Measurements from ENCODE around the gene MRTFB.
A peak's percentile ranks its signal among the peaks of the same experiment; 100 is the strongest.
"Not testable (repeated sequence)": the region's sequence is repeated elsewhere in the genome, so short reads cannot be mapped to it uniquely, and the experiment has no call there.

MRTFB gene

DNA sequence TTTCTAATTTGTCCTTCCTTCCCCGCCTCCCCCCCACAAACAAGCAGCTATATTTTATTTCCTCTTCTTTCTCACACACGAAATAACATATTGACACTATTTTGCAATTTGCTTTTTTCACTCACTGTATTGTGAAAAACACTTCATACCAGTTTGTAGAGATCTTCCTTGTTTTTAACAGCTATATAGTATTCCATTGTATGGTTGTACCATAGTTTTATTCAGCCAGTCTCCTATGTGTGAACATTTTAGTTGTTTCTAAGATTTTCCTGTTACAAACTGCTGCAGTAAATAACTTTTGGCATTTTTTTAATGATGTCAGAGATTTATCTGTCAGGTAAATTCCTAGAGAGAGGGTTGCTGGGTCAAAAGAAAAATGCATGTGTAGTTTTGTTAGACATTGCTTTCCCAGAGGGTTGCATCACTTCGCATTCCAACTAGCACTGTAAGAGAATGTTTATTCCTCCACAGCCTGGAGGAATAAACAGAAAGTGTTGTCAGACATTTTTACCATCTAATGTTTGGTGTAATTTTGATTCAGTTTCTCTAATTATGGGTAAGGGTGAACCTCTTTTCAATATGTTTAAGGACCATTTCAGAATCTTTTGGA, 101.2 kb downstream of the MRTFB start:
- H3K4me3 ChIP-seq (ENCODE audit: extremely low read depth, insufficient read depth, low read length, poor library complexity, severe bottlenecking) = no peak overlapping the region
- no peaks in the 10 kb centered on the region for H3K36me3 ChIP-seq (ENCODE audit: control insufficient read depth, insufficient read depth, low read length)
- no peaks in the 10 kb centered on the region for H3K4me1 ChIP-seq (ENCODE audit: control insufficient read depth, insufficient read depth, low read length, poor library complexity, severe bottlenecking)
- H3K9me3 ChIP-seq (ENCODE audit: control insufficient read depth, low read length) = no peaks in the 10 kb centered on the region
- WGBS, 2 experiments (ENCODE audit: insufficient coverage in 2 of 2) = 73 to 81% methylated on average over 2 of the region's 3 CpGs
- no peak overlapping the region for H3K27ac ChIP-seq (ENCODE audit: low read depth, low read length, severe bottlenecking)

DNA sequence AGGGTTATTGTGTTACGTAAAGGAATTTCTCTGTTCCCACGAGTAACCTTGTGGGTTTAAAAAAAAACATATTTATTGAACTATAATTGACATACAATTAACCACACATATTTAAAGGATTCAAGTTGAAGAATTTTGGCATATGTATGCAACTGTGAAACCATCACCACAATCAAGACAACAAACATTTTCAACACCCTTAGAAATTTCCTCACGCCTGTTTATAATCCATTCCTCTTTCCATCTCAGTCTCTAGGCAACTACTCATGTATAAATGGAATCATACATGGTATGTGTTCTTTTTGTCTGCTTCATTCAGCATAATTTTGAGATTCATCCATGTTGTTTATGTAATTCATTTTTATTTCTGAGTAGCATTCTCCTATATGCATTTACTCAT, 104.0 kb downstream of the MRTFB start:
- H3K9me3 ChIP-seq (ENCODE audit: control insufficient read depth, low read length) = no peaks in the 10 kb centered on the region
- no peak overlapping the region for H3K4me3 ChIP-seq (ENCODE audit: extremely low read depth, insufficient read depth, low read length, poor library complexity, severe bottlenecking)
- no peaks in the 10 kb centered on the region for H3K36me3 ChIP-seq (ENCODE audit: control insufficient read depth, insufficient read depth, low read length)
- H3K27ac ChIP-seq (ENCODE audit: low read depth, low read length, severe bottlenecking) = no peak overlapping the region
- no peaks in the 10 kb centered on the region for H3K4me1 ChIP-seq (ENCODE audit: control insufficient read depth, insufficient read depth, low read length, poor library complexity, severe bottlenecking)
- WGBS, 2 experiments (ENCODE audit: insufficient coverage in 2 of 2) = no CpG with 5 or more reads among the region's 3 CpGs

DNA sequence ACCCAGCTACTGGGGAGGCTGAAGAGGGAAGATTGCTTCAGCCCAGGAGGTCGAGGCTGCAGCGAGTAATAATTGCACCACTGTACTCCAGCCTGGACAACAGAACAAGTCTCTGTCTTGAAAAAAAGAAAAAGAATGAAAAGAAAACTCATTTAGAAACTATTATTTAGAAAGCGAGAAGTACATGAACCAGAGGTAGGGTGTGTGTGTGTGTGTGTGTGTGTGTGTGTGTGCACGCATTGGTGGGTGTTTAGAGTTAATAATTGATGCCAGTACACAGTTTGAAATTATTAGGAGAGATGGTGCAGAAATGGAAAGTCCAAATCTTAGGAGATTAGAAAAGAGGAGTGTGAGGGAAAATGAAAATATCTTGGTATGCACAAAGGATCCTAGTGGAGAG, 106.6 kb downstream of the MRTFB start:
- Histone ChIP-seq H3K4me3 (ENCODE audit: extremely low read depth, insufficient read depth, low read length, poor library complexity, severe bottlenecking) (no peak overlapping the region), H3K4me1 (ENCODE audit: control insufficient read depth, insufficient read depth, low read length, poor library complexity, severe bottlenecking) (peaks cover 11% of the 10 kb centered on the region), H3K9me3 (ENCODE audit: control insufficient read depth, low read length) (no peaks in the 10 kb centered on the region), H3K36me3 (ENCODE audit: control insufficient read depth, insufficient read depth, low read length) (no peaks in the 10 kb centered on the region), H3K27ac (ENCODE audit: low read depth, low read length, severe bottlenecking) (no peak overlapping the region)
- 80 to 100% methylated on average over 1 to 3 of the region's 4 CpGs for WGBS, 2 experiments (ENCODE audit: insufficient coverage in 2 of 2)

DNA sequence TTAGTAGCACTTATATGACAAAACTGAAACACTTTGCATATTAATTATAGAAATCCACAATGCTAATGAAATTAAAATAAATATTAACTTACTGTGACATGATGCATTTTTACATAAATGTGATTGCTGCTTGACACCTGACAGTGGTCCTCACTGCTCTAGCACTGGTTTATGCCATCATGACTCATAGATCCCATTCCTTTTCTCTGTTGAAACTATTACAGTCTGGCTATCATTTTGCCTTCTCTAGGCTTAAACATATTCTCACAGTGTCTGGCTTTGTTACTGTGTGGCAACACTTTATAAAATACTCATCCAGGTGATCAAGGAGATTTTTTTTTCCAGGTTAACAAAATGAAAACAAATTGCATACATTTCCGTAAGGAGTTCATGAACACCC, 108.0 kb downstream of the MRTFB start:
- Histone ChIP-seq H3K4me1 (ENCODE audit: control insufficient read depth, insufficient read depth, low read length, poor library complexity, severe bottlenecking) (peaks cover 12% of the 10 kb centered on the region), H3K36me3 (ENCODE audit: control insufficient read depth, insufficient read depth, low read length) (no peaks in the 10 kb centered on the region), H3K4me3 (ENCODE audit: extremely low read depth, insufficient read depth, low read length, poor library complexity, severe bottlenecking) (no peak overlapping the region), H3K9me3 (ENCODE audit: control insufficient read depth, low read length) (no peaks in the 10 kb centered on the region), H3K27ac (ENCODE audit: low read depth, low read length, severe bottlenecking) (no peak overlapping the region)
- WGBS, 2 experiments (ENCODE audit: insufficient coverage in 2 of 2) = 100% methylated on average over 1 of the region's 1 CpG

DNA sequence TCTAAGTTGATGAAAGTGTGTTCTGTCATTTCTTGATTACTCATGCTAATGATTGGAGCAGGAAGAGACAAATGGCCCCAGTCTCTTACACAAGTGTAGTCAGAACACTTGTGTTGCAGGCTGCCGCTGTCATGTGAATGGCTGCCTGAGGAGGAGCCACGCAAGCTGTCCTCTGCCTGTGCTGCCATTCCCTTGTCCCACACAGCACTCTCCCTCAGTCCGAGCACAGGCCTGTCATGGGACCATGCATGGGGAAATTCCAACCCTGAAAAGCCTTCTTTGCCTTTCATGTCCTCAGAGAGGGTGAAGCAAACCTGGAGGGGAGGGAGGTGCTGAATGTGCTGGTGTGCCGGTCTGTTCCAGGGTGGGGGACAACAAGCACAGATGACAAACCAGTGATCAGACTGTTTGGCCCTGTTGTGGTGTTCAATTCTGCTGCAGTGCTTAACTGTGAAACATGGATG, 109.4 kb downstream of the MRTFB start:
- Histone ChIP-seq H3K36me3 (ENCODE audit: control insufficient read depth, insufficient read depth, low read length) (no peaks in the 10 kb centered on the region), H3K4me3 (ENCODE audit: extremely low read depth, insufficient read depth, low read length, poor library complexity, severe bottlenecking) (no peak overlapping the region), H3K27ac (ENCODE audit: low read depth, low read length, severe bottlenecking) (peak overlapping the region; percentile 25), H3K4me1 (ENCODE audit: control insufficient read depth, insufficient read depth, low read length, poor library complexity, severe bottlenecking) (peaks cover 26% of the 10 kb centered on the region), H3K9me3 (ENCODE audit: control insufficient read depth, low read length) (no peaks in the 10 kb centered on the region)
- 74% methylated on average over 3 of the region's 4 CpGs; no CpG with 5 or more reads in 1 of the 2 experiments for WGBS, 2 experiments (ENCODE audit: insufficient coverage in 2 of 2)

DNA sequence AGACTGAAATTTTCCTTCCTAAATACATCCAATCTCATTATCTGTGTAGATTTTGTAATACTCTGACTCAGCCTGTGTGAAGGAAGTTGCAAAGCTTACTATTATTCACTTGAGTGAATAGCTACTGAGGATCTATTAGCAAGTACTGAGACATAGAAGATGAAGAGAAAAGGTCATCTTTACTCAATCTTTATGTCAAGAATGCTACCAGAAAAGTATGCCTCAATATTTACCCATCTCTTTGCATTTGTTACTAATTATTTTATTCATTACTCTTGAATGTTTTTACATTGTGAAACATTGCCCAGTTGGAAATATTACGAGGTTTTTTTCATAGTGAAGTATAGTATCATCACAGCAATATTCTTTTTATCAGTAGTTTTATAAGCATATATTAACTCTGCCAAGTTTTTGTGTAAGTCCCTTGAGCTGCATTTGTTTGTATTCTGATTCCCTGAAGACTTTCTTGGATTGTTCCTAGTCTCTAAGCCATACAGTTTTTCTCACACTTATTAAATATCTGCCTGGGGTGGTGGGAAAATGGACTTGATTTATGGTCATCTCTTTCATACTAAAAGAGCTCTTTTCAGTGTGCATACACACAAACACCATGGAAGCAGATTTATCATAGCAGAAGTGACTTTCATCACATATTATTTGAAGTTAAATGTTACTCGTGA, 110.4 kb downstream of the MRTFB start:
- peaks cover 30% of the 10 kb centered on the region for H3K4me1 ChIP-seq (ENCODE audit: control insufficient read depth, insufficient read depth, low read length, poor library complexity, severe bottlenecking)
- no CpG with 5 or more reads among the region's 2 CpGs for WGBS, 2 experiments (ENCODE audit: insufficient coverage in 2 of 2)
- H3K9me3 ChIP-seq (ENCODE audit: control insufficient read depth, low read length) = no peaks in the 10 kb centered on the region
- no peak overlapping the region for H3K4me3 ChIP-seq (ENCODE audit: extremely low read depth, insufficient read depth, low read length, poor library complexity, severe bottlenecking)
- H3K27ac ChIP-seq (ENCODE audit: low read depth, low read length, severe bottlenecking) = no peak overlapping the region
- no peaks in the 10 kb centered on the region for H3K36me3 ChIP-seq (ENCODE audit: control insufficient read depth, insufficient read depth, low read length)

DNA sequence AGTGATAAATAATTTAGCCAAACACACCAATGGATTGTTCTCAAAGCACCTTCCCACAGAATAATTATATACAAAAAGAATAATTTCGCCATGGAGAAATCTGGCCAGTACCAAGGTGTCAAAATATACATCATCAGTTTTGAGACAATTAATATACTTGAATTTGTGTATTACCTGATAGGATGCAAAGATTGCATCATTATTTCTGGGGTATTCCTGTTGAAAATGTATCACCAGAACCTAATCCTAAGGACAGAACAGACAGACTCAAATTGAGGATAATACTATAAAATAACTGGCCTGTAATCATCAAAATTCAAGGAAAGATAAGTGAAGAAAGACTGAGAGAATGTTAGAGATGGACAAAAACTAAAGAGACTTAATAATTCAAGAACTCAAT, 111.9 kb downstream of the MRTFB start:
- no peak overlapping the region for H3K27ac ChIP-seq (ENCODE audit: low read depth, low read length, severe bottlenecking)
- peaks cover 36% of the 10 kb centered on the region for H3K4me1 ChIP-seq (ENCODE audit: control insufficient read depth, insufficient read depth, low read length, poor library complexity, severe bottlenecking)
- H3K9me3 ChIP-seq (ENCODE audit: control insufficient read depth, low read length) = no peaks in the 10 kb centered on the region
- H3K36me3 ChIP-seq (ENCODE audit: control insufficient read depth, insufficient read depth, low read length) = no peaks in the 10 kb centered on the region
- no CpG with 5 or more reads among the region's 1 CpG for WGBS, 2 experiments (ENCODE audit: insufficient coverage in 2 of 2)
- H3K4me3 ChIP-seq (ENCODE audit: extremely low read depth, insufficient read depth, low read length, poor library complexity, severe bottlenecking) = no peak overlapping the region

DNA sequence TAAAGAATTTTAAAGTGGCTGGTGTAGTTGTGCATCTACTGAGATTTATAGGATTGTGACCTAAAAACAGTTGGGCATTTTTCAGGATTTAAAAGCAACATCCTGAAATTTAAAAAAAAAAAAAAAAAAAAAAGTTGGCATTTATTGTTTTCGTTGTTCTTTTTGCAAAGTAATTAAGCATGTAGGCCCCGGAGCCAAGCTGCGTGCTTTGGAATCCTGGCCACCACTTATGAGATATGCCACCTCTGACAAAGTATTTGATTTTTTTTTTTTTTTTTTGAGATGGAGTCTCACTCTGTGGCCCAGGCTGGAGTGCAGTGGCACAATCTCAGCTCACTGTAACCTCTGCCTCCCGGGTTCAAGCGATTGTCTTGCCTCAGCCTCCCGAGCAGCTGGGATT, 112.8 kb downstream of the MRTFB start:
- not testable (repeated sequence) for H3K36me3 ChIP-seq (ENCODE audit: control insufficient read depth, insufficient read depth, low read length); H3K4me3 ChIP-seq (ENCODE audit: extremely low read depth, insufficient read depth, low read length, poor library complexity, severe bottlenecking); H3K9me3 ChIP-seq (ENCODE audit: control insufficient read depth, low read length); H3K27ac ChIP-seq (ENCODE audit: low read depth, low read length, severe bottlenecking)
- 83% methylated on average over 2 of the region's 6 CpGs; no CpG with 5 or more reads in 1 of the 2 experiments for WGBS, 2 experiments (ENCODE audit: insufficient coverage in 2 of 2)
- H3K4me1 ChIP-seq (ENCODE audit: control insufficient read depth, insufficient read depth, low read length, poor library complexity, severe bottlenecking) = peaks cover 36% of the 10 kb centered on the region

DNA sequence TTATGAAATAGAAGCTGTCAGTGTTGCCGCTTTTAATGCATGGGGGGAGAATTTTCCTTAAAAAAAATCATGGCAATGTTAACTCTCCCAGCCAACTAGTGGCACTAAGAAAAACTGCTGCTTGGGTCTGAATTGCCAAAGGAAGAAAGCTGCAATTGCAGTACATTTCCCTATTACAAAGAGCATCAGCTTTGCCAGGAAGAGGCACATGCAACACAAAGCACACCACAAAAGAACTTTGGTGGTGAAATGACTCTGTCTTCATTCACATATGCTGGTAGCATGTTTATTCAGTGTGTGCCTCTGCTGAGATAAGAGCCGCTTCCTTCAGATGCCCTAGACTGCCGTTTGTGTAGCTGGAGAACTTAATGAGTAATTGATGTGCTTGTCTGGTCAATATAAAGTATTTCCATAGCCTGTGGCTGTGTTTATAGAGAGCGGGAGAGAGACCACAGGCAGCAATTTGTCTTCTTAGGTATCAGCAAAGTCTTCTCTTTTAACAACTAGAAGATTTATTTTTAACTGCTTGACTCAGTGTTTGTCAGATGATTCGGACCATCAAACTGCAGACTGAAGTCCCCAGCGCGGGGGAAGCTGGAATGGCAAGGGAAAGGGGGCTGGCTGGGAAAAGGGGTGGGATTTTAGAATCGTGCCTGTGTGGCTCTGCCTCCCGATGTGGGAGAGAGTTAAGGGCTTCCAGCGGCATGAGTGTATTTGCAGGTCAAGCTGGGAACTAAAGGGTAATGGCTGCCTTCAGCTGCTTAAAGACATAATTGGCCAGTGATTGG, 115.1 kb downstream of the MRTFB start:
- peak overlapping the region; percentile 36 for H3K4me3 ChIP-seq (ENCODE audit: extremely low read depth, insufficient read depth, low read length, poor library complexity, severe bottlenecking)
- 11 to 22% methylated on average over 7 to 8 of the region's 10 CpGs for WGBS, 2 experiments (ENCODE audit: insufficient coverage in 2 of 2)

DNA sequence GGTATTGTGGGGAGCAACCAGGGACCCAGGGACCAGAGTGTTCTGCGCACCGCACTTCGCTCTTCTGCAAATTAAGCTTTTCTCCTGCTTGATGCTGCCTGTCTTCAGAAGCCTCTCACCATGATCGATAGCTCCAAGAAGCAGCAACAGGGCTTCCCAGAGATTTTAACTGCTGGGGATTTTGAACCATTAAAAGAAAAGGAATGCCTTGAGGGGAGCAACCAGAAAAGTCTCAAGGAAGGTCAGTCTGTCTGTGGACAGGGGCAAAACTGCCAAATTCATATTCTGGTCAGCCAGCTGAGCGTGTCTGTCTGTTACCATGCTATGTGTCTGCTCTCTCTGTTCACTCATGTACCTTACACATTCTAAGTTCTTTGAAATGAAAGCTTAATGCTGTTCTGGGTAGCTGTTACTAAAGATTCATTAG, 115.7 kb downstream of the MRTFB start:
- peaks cover 25% of the 10 kb centered on the region for H3K4me1 ChIP-seq (ENCODE audit: control insufficient read depth, insufficient read depth, low read length, poor library complexity, severe bottlenecking)
- no peaks in the 10 kb centered on the region for H3K36me3 ChIP-seq (ENCODE audit: control insufficient read depth, insufficient read depth, low read length)
- H3K27ac ChIP-seq (ENCODE audit: low read depth, low read length, severe bottlenecking) = peak overlapping the region; percentile 91
- 63 to 75% methylated on average over 5 of the region's 5 CpGs for WGBS, 2 experiments (ENCODE audit: insufficient coverage in 2 of 2)
- peak overlapping the region; percentile 36 for H3K4me3 ChIP-seq (ENCODE audit: extremely low read depth, insufficient read depth, low read length, poor library complexity, severe bottlenecking)
- no peaks in the 10 kb centered on the region for H3K9me3 ChIP-seq (ENCODE audit: control insufficient read depth, low read length)

More for the DNA sequence above, 115.1 kb downstream of the MRTFB start:
- Histone ChIP-seq H3K9me3 (ENCODE audit: control insufficient read depth, low read length) (no peaks in the 10 kb centered on the region), H3K36me3 (ENCODE audit: control insufficient read depth, insufficient read depth, low read length) (no peaks in the 10 kb centered on the region), H3K27ac (ENCODE audit: low read depth, low read length, severe bottlenecking) (peak overlapping the region; percentile 91), H3K4me1 (ENCODE audit: control insufficient read depth, insufficient read depth, low read length, poor library complexity, severe bottlenecking) (peaks cover 31% of the 10 kb centered on the region)

Measured in mesodermal cell (in vitro differentiated cells).